ENCODE data around the gene CNTNAP5. TPM values are rescaled to one million over a fixed set of nuclear protein-coding genes. Genes with fewer than 3 reads are reported as not detected.
A peak's percentile ranks its signal among the peaks of the same experiment; 100 is the strongest.

Gene CNTNAP5
- total RNA-seq, 1 experiment from 2014 or later = 0.05 TPM

GRCh38 chr2:124884315-124884714 lies 859.2 kb downstream of the CNTNAP5 start:
- peak; percentile 43 for DNase-seq (ENCODE audit: low read depth)

GRCh38 chr2:124886216-124886615 lies 861.1 kb downstream of the CNTNAP5 start:
- no peak for DNase-seq (ENCODE audit: low read depth)

GRCh38 chr2:124887466-124887865 lies 862.4 kb downstream of the CNTNAP5 start:
- no peak for DNase-seq (ENCODE audit: low read depth)

- peak; percentile 76 for DNase-seq (ENCODE audit: low read depth)
These were observed 863.3 kb downstream of the CNTNAP5 start for GRCh38 chr2:124888431-124888830.

GRCh38 chr2:124894199-124894598 lies 869.1 kb downstream of the CNTNAP5 start:
- peak; percentile 68 for DNase-seq (ENCODE audit: low read depth)

GRCh38 chr2:124898827-124899226 lies 873.7 kb downstream of the CNTNAP5 start:
- no peak for DNase-seq (ENCODE audit: low read depth)

GRCh38 chr2:124908411-124908810 lies 883.3 kb downstream of the CNTNAP5 start:
- peak; percentile 64 for DNase-seq (ENCODE audit: low read depth)

- DNase-seq (ENCODE audit: low read depth) = peak; percentile 3
These were observed 886.5 kb downstream of the CNTNAP5 start for GRCh38 chr2:124911560-124911959.

GRCh38 chr2:124913868-124914267 lies 888.8 kb downstream of the CNTNAP5 start:
- DNase-seq (ENCODE audit: low read depth) = peak; percentile 68

GRCh38 chr2:124915567-124915966 lies 890.5 kb downstream of the CNTNAP5 start:
- DNase-seq (ENCODE audit: low read depth) = peak; percentile 20

- peak; percentile 4 for DNase-seq (ENCODE audit: low read depth)
These were observed 894.2 kb downstream of the CNTNAP5 start for GRCh38 chr2:124919296-124919695.

GRCh38 chr2:124920448-124920847 lies 895.4 kb downstream of the CNTNAP5 start:
- peak; percentile 85 for DNase-seq (ENCODE audit: low read depth)

- DNase-seq (ENCODE audit: low read depth) = no peak
These were observed 896.1 kb downstream of the CNTNAP5 start for GRCh38 chr2:124921191-124921590.

GRCh38 chr2:124923097-124923496 lies 898.0 kb downstream of the CNTNAP5 start:
- DNase-seq (ENCODE audit: low read depth) = no peak

GRCh38 chr2:124933883-124934282 lies 908.8 kb downstream of the CNTNAP5 start:
- no peak for DNase-seq (ENCODE audit: low read depth)

GRCh38 chr2:124953921-124954320 lies 928.8 kb downstream of the CNTNAP5 start:
- DNase-seq (ENCODE audit: low read depth) = no peak

GRCh38 chr2:124959581-124959980 lies 934.5 kb downstream of the CNTNAP5 start:
- peak; percentile 47 for DNase-seq (ENCODE audit: low read depth)

- DNase-seq (ENCODE audit: low read depth) = no peak
These were observed 936.0 kb downstream of the CNTNAP5 start for GRCh38 chr2:124961132-124961531.

All from M059J (cell line).